Prostate gland (tissue), 2 donors: ENCODE data around the gene TMBIM6.

ENCODE experiments used
- CTCF ChIP-seq, 4 experiments: fragments of 200-600 bp in 2 of 4; fragments of 450-650 bp in 2 of 4; sonication (generic) in 2 of 4; IDR thresholded peaks; 1 replicate in 3 of 4; 2 replicates in 1 of 4; pipeline ENCODE4 v1.5.1; 2016 to 2019; ENCODE audit warnings: antibody characterized with exemption in 4 of 4, mild to moderate bottlenecking in 2 of 4, moderate library complexity in 2 of 4
- POLR2AphosphoS5 ChIP-seq: sonication (generic); formaldehyde crosslinking; IDR thresholded peaks from one replicate; pipeline ENCODE4 v1.6.1; 2017; ENCODE audit warnings: antibody characterized with exemption

GRCh38 chr12:49708851-49709250 is 32.5 kb upstream of the TMBIM6 start:
- no peak for TF ChIP-seq CTCF (IDR thresholded peaks at IDR 0.05)
- no peak for TF ChIP-seq POLR2AphosphoS5
